Measurements from ENCODE around the gene DEDD2.

DEDD2 gene

GRCh38 chr19:42250666-42251531, 33.4 kb upstream of the DEDD2 start:
- Mint-ChIP-seq H3K27me3 (peaks cover 5% of the 10 kb centered on the region), H3K9me3 (no peaks in the 10 kb centered on the region), H3K4me3 (no peak overlapping the region), H3K27ac (no peak overlapping the region), H3K4me1 (peaks cover 41% of the 10 kb centered on the region), H3K36me3 (peaks cover 6% of the 10 kb centered on the region)
- no peak for ATAC-seq

- peaks cover 6% of the 10 kb centered on the region for H3K36me3 Mint-ChIP-seq
- H3K9me3 Mint-ChIP-seq, result no peaks in the 10 kb centered on the region
- H3K27me3 Mint-ChIP-seq, result no peaks in the 10 kb centered on the region
Observed at GRCh38 chr19:42250183-42250665, 32.7 kb upstream of the DEDD2 start.

GRCh38 chr19:42249769-42250168, 32.3 kb upstream of the DEDD2 start:
- no peak for ATAC-seq
- no peaks in the 10 kb centered on the region for H3K27me3 Mint-ChIP-seq
- no peaks in the 10 kb centered on the region for H3K9me3 Mint-ChIP-seq
- H3K36me3 Mint-ChIP-seq, result peaks cover 6% of the 10 kb centered on the region
- peaks cover 42% of the 10 kb centered on the region for H3K4me1 Mint-ChIP-seq
- no peak overlapping the region for H3K4me3 Mint-ChIP-seq
- H3K27ac Mint-ChIP-seq, result no peak overlapping the region

More at GRCh38 chr19:42250183-42250665, 32.7 kb upstream of the DEDD2 start:
- Mint-ChIP-seq H3K4me3 (no peak overlapping the region), H3K4me1 (peaks cover 38% of the 10 kb centered on the region), H3K27ac (no peak overlapping the region)
- no peak for ATAC-seq

- Mint-ChIP-seq H3K27me3 (no peaks in the 10 kb centered on the region), H3K4me3 (no peak overlapping the region), H3K27ac (no peak overlapping the region), H3K4me1 (peaks cover 47% of the 10 kb centered on the region), H3K36me3 (peaks cover 6% of the 10 kb centered on the region), H3K9me3 (no peaks in the 10 kb centered on the region)
- no peak for ATAC-seq
Observed at GRCh38 chr19:42249149-42249750, 31.8 kb upstream of the DEDD2 start.

GRCh38 chr19:42248270-42249148, 31.0 kb upstream of the DEDD2 start:
- Mint-ChIP-seq H3K27me3 (no peaks in the 10 kb centered on the region), H3K4me1 (peaks cover 50% of the 10 kb centered on the region), H3K36me3 (peaks cover 6% of the 10 kb centered on the region), H3K4me3 (no peak overlapping the region), H3K27ac (no peak overlapping the region), H3K9me3 (no peaks in the 10 kb centered on the region)
- no peak for ATAC-seq

GRCh38 chr19:42247640-42248199, 30.2 kb upstream of the DEDD2 start:
- Mint-ChIP-seq H3K27me3 (no peaks in the 10 kb centered on the region), H3K27ac (no peak overlapping the region), H3K4me1 (peaks cover 48% of the 10 kb centered on the region), H3K9me3 (no peaks in the 10 kb centered on the region), H3K4me3 (no peak overlapping the region), H3K36me3 (peaks cover 6% of the 10 kb centered on the region)
- ATAC-seq, result no peak

- H3K36me3 Mint-ChIP-seq, result peaks cover 6% of the 10 kb centered on the region
- no peak overlapping the region for H3K27ac Mint-ChIP-seq
- H3K27me3 Mint-ChIP-seq, result no peaks in the 10 kb centered on the region
- no peak for ATAC-seq
- no peaks in the 10 kb centered on the region for H3K9me3 Mint-ChIP-seq
- H3K4me1 Mint-ChIP-seq, result peaks cover 42% of the 10 kb centered on the region
- no peak overlapping the region for H3K4me3 Mint-ChIP-seq
Observed at GRCh38 chr19:42246922-42247639, 29.6 kb upstream of the DEDD2 start.

GRCh38 chr19:42246143-42246921, 28.9 kb upstream of the DEDD2 start:
- no peak for ATAC-seq
- Mint-ChIP-seq H3K27ac (no peak overlapping the region), H3K27me3 (no peaks in the 10 kb centered on the region), H3K4me3 (no peak overlapping the region), H3K9me3 (no peaks in the 10 kb centered on the region), H3K36me3 (peaks cover 6% of the 10 kb centered on the region), H3K4me1 (peaks cover 34% of the 10 kb centered on the region)

- Mint-ChIP-seq H3K9me3 (no peaks in the 10 kb centered on the region), H3K36me3 (peaks cover 9% of the 10 kb centered on the region), H3K27ac (peak overlapping the region; percentile 84), H3K27me3 (no peaks in the 10 kb centered on the region), H3K4me3 (peak overlapping the region; percentile 81), H3K4me1 (peaks cover 39% of the 10 kb centered on the region)
- ATAC-seq, result no peak
Observed at GRCh38 chr19:42245231-42245630, 27.8 kb upstream of the DEDD2 start.

GRCh38 chr19:42244347-42245220, 27.1 kb upstream of the DEDD2 start:
- Mint-ChIP-seq H3K36me3 (peaks cover 16% of the 10 kb centered on the region), H3K4me3 (peak overlapping the region; percentile 81), H3K27ac (peak overlapping the region; percentile 84), H3K27me3 (no peaks in the 10 kb centered on the region), H3K9me3 (no peaks in the 10 kb centered on the region), H3K4me1 (peaks cover 46% of the 10 kb centered on the region)
- ATAC-seq, result peak; percentile 67

GRCh38 chr19:42242512-42243409, 25.3 kb upstream of the DEDD2 start, which contains the start of gene GSK3A:
GSK3A (minus strand) TSS chr19:42242602; CDS start chr19:42242465, 137 bp downstream.
- no peaks in the 10 kb centered on the region for H3K9me3 Mint-ChIP-seq
- peak within 1 kb of the TSS; percentile 83 for H3K4me3 Mint-ChIP-seq
- H3K4me1 Mint-ChIP-seq, result peaks cover 47% of the 10 kb centered on the region

GRCh38 chr19:42242069-42242511, 24.6 kb upstream of the DEDD2 start:
- H3K4me1 Mint-ChIP-seq, result peaks cover 49% of the 10 kb centered on the region
- peak; percentile 0 for ATAC-seq
- no peaks in the 10 kb centered on the region for H3K27me3 Mint-ChIP-seq
- peak overlapping the region; percentile 84 for H3K27ac Mint-ChIP-seq
- H3K4me3 Mint-ChIP-seq, result peak overlapping the region; percentile 83
- no peaks in the 10 kb centered on the region for H3K9me3 Mint-ChIP-seq
- peaks cover 17% of the 10 kb centered on the region for H3K36me3 Mint-ChIP-seq

More at GRCh38 chr19:42242512-42243409, 25.3 kb upstream of the DEDD2 start, which contains the start of gene GSK3A:
- Mint-ChIP-seq H3K36me3 (peaks cover 16% of the 10 kb centered on the region), H3K27me3 (no peaks in the 10 kb centered on the region), H3K27ac (peak within 1 kb of the TSS; percentile 84)
- peak; percentile 89 for ATAC-seq
